Thyroid gland (tissue), 4 donors: ENCODE measurements around the gene B4GALT4. TPM values are rescaled to one million over a fixed set of nuclear protein-coding genes. Genes with fewer than 3 reads are reported as not detected.

Experiments used
- DNase-seq, 2 donors: peaks; one replicate each; pipeline ENCODE4 v3.0.0-alpha.2; 2019
- H3K27ac ChIP-seq, 3 donors: fragments of 200-600 bp; sonication (generic); 1 replicate in 2 of 3; 2 replicates in 1 of 3; pipeline ENCODE4 v1.5.1; 2016 to 2019; ENCODE audit warnings: mild to moderate bottlenecking in 1 of 3, moderate library complexity in 1 of 3
- H3K27me3 ChIP-seq: fragments of 200-600 bp; sonication (generic); one replicate; pipeline ENCODE4 v1.5.1; 2019
- H3K36me3 ChIP-seq, 2 donors: fragments of 200-600 bp; sonication (generic); one replicate each; pipeline ENCODE4 v1.5.1; 2016 to 2019
- H3K4me1 ChIP-seq, 2 donors: fragments of 200-600 bp; sonication (generic); one replicate each; pipeline ENCODE4 v1.5.1; 2017 to 2019
- H3K4me3 ChIP-seq, 3 donors: fragments of 200-600 bp; sonication (generic); replicated peaks in 1 of 3; 1 replicate in 2 of 3; 2 replicates in 1 of 3; pipeline ENCODE4 v1.5.1; 2016; ENCODE audit warnings: mild to moderate bottlenecking in 1 of 3
- H3K9me3 ChIP-seq: fragments of 200-600 bp; sonication (generic); one replicate; pipeline ENCODE4 v1.5.1; 2017
- CTCF ChIP-seq, 6 experiments: fragments of 200-600 bp in 3 of 6; fragments of 450-650 bp in 3 of 6; sonication (generic) in 3 of 6; IDR thresholded peaks; one replicate each; pipeline ENCODE4 v1.5.1; 2016 to 2019; ENCODE audit warnings: antibody characterized with exemption in 6 of 6, mild to moderate bottlenecking in 2 of 6, inconsistent platforms in 1 of 6, moderate library complexity in 1 of 6
- POLR2A ChIP-seq, 2 donors: fragments of 450-650 bp; IDR thresholded peaks; one replicate each; pipeline ENCODE4 v1.6.1; 2017; ENCODE audit warnings: antibody characterized with exemption in 2 of 2, mild to moderate bottlenecking in 2 of 2, moderate library complexity in 1 of 2
- WGBS, 2 donors: methylation state at CpG; one replicate each; pipeline ENCODE4 v1.1.5; 2017; 5-methylcytosine and 5-hydroxymethylcytosine counted together
- intact Hi-C: fragments of 100-400 bp; cut with DNase I; formaldehyde crosslinking; loops from one replicate; pipeline ENCODE4 v1.15.1; 2023
- total RNA-seq, 4 donors: library from RNA; depleted of rRNA; stranded (reverse); fragments of >200 nt; gene quantifications; one replicate each; pipeline ENCODE4 v1.2.3, GENCODE V29; 2016

B4GALT4 gene
- total RNA-seq = 10 to 100 TPM; 18.8 to 23.5 (median 21.3) TPM

- 3 to 5% methylated on average over 33 to 39 of the region's 70 CpGs for whole genome bisulfite sequencing, 2 donors
- peak; percentile 91 for DNase-seq
- Histone ChIP-seq H3K4me3 (peak within 1 kb of the TSS; percentile 41 to 69 (median 59)), H3K4me1 (peaks cover 13 to 20% of the 10 kb centered on the region in 2 donors), H3K27me3 (no peaks in the 10 kb centered on the region), H3K27ac (peak within 1 kb of the TSS; percentile 74 to 88 (median 85)), H3K9me3 (no peaks in the 10 kb centered on the region), H3K36me3 (no peaks in the 10 kb centered on the region)
- peak; percentile 77 to 96 for TF ChIP-seq POLR2A (IDR thresholded peaks at IDR 0.05)
- no peak for TF ChIP-seq CTCF (IDR thresholded peaks at IDR 0.05)
- intact Hi-C loops = no loop called here
Measured at GRCh38 chr3:119240591-119241434, at the start of gene B4GALT4. Gene B4GALT4, minus strand, starts transcription at chr3:119240878. Its CDS starts 10,779 bp downstream, at chr3:119230099.

GRCh38 chr3:119289404-119289770 lies 48.7 kb upstream of the B4GALT4 start:
- no peak overlapping the region for H3K4me3 ChIP-seq
- WGBS, 2 donors = 100% methylated on average over 2 of the region's 2 CpGs; no CpG with 5 or more reads in 1 of the 2 donors
- H3K9me3 ChIP-seq = no peaks in the 10 kb centered on the region
- intact Hi-C loops = no loop called here
- no peaks in the 10 kb centered on the region for H3K36me3 ChIP-seq
- DNase-seq = no peak
- H3K4me1 ChIP-seq = peaks cover 12 to 13% of the 10 kb centered on the region in 2 donors
- TF ChIP-seq CTCF (IDR thresholded peaks at IDR 0.05) = no peak
- TF ChIP-seq POLR2A (IDR thresholded peaks at IDR 0.05) = no peak
- H3K27me3 ChIP-seq = no peaks in the 10 kb centered on the region
- H3K27ac ChIP-seq = no peak overlapping the region

GRCh38 chr3:119288669-119289403 lies 48.2 kb upstream of the B4GALT4 start:
- Histone ChIP-seq H3K27ac (no peak overlapping the region), H3K4me3 (no peak overlapping the region), H3K36me3 (no peaks in the 10 kb centered on the region), H3K9me3 (no peaks in the 10 kb centered on the region), H3K4me1 (peaks cover 12 to 13% of the 10 kb centered on the region in 2 donors), H3K27me3 (no peaks in the 10 kb centered on the region)
- no peak for DNase-seq
- intact Hi-C loops = no loop called here
- TF ChIP-seq CTCF (IDR thresholded peaks at IDR 0.05) = no peak
- TF ChIP-seq POLR2A (IDR thresholded peaks at IDR 0.05) = no peak
- 81 to 86% methylated on average over 3 of the region's 3 CpGs for WGBS, 2 donors

GRCh38 chr3:119279584-119280243 lies 39.0 kb upstream of the B4GALT4 start:
- H3K36me3 ChIP-seq = no peaks in the 10 kb centered on the region
- WGBS, 2 donors = 69 to 87% methylated on average over 5 of the region's 5 CpGs
- H3K4me3 ChIP-seq = no peak overlapping the region
- DNase-seq = no peak
- TF ChIP-seq CTCF (IDR thresholded peaks at IDR 0.05) = no peak
- intact Hi-C loops = loop anchor here (10.0 kb wide), 3 partner anchors 75 to 185 kb away; partner anchors contain the start of genes POGLUT1 and TMEM39A
- peak overlapping the region; percentile 31 to 45 (median 43) for H3K27ac ChIP-seq
- H3K27me3 ChIP-seq = no peaks in the 10 kb centered on the region
- H3K4me1 ChIP-seq = peaks cover 4 to 6% of the 10 kb centered on the region in 2 donors
- H3K9me3 ChIP-seq = no peaks in the 10 kb centered on the region
